ENCODE results near the gene UBE2N.
A peak's percentile ranks its signal among the peaks of the same experiment; 100 is the strongest.

UBE2N gene

GRCh38 chr12:93380480-93381121 lies 61.1 kb downstream of the UBE2N start (continued):
- TF ChIP-seq WT1 (tag by site-specific recombination; IDR thresholded peaks at IDR 0.05) (no peak), HOXD13 (CRISPR knock-in tag; IDR thresholded peaks at IDR 0.05; ENCODE audit: borderline replicate concordance) (no peak), ZNF561 (tag by site-specific recombination; IDR thresholded peaks at IDR 0.05; ENCODE audit: borderline replicate concordance) (peak; percentile 18; the same call in 1 of the 2 replicates), ZNF555 (tag by site-specific recombination; conservative IDR thresholded peaks at IDR 0.05) (no peak), ZNF169 (tag by site-specific recombination; IDR thresholded peaks at IDR 0.05) (no peak), ZSCAN18 (tag by site-specific recombination; IDR thresholded peaks at IDR 0.05) (no peak), SP2 (tag by site-specific recombination; IDR thresholded peaks at IDR 0.05) (no peak), ZNF24 (tag by site-specific recombination; IDR thresholded peaks at IDR 0.05) (no peak), GLIS1 (tag by site-specific recombination; IDR thresholded peaks at IDR 0.05) (no peak), ZBTB20 (tag by site-specific recombination; IDR thresholded peaks at IDR 0.05) (no peak), OSR2 (tag by site-specific recombination; IDR thresholded peaks at IDR 0.05) (no peak), ZNF311 (tag by site-specific recombination; IDR thresholded peaks at IDR 0.05; ENCODE audit: borderline replicate concordance) (no peak), ZBTB10 (tag by site-specific recombination; IDR thresholded peaks at IDR 0.05) (no peak), ZNF544 (tag by site-specific recombination; IDR thresholded peaks at IDR 0.05) (no peak), INSM2 (tag by site-specific recombination; IDR thresholded peaks at IDR 0.05) (no peak), ZNF626 (tag by site-specific recombination; IDR thresholded peaks at IDR 0.05) (no peak), ZSCAN30 (tag by site-specific recombination; IDR thresholded peaks at IDR 0.05) (no peak), ZNF521 (tag by site-specific recombination; IDR thresholded peaks at IDR 0.05) (no peak), PRDM1 (tag by site-specific recombination; IDR thresholded peaks at IDR 0.05) (peak; percentile 31), KLF16 (tag by site-specific recombination; IDR thresholded peaks at IDR 0.05) (no peak), ZNF416 (tag by site-specific recombination; IDR thresholded peaks at IDR 0.05) (no peak), ZNF18 (tag by site-specific recombination; IDR thresholded peaks at IDR 0.05) (no peak), PRDM4 (tag by site-specific recombination; IDR thresholded peaks at IDR 0.05) (no peak), ZNF843 (tag by site-specific recombination; IDR thresholded peaks at IDR 0.05) (no peak), ZFHX2 (tag by site-specific recombination; conservative IDR thresholded peaks at IDR 0.05) (no peak), ZNF654 (tag by site-specific recombination; IDR thresholded peaks at IDR 0.05; ENCODE audit: low read depth) (peak; percentile 49), ZNF488 (tag by site-specific recombination; IDR thresholded peaks at IDR 0.05) (no peak), ZNF2 (tag by site-specific recombination; IDR thresholded peaks at IDR 0.05) (no peak), KLF10 (tag by site-specific recombination; IDR thresholded peaks at IDR 0.05) (no peak), ZNF214 (tag by site-specific recombination; IDR thresholded peaks at IDR 0.05; ENCODE audit: borderline replicate concordance) (no peak), ZNF341 (tag by site-specific recombination; IDR thresholded peaks at IDR 0.05; ENCODE audit: low read depth) (no peak)

All from HEK293 (cell line).